K562 (cell line): ENCODE data around the gene GJA10. TPM values are rescaled to one million over a fixed set of nuclear protein-coding genes. Genes with fewer than 3 reads are reported as not detected.

ENCODE experiments used
- ATAC-seq: fragments of 200-7000 bp; cut with Tn5 transposase; 3 replicates; pipeline ENCODE4 v1.9.1; 2020; ENCODE audit warnings: moderate library complexity
- BruUV-seq: library from RNA; stranded (reverse); fragments of 400-500 nt; replicated peaks from 2 replicates; lab custom pipeline; 2021; lab: Mats Ljungman, UMichigan
- CTCF ChIA-PET: fragments of 300-600 bp; formaldehyde crosslinking; extraction: SDS; loops from one replicate; lab custom pipeline; 2021; ENCODE audit warnings: low intra/inter-chr PET ratio; lab: Yijun Ruan, JAX
- POLR2A ChIA-PET: fragments of 300-600, 350-650 bp; sonication (Branson Sonifier 250); formaldehyde crosslinking; extraction: SDS; loops from one replicate; lab custom pipeline; 2021; ENCODE audit warnings: antibody characterized with exemption, inconsistent platforms; lab: Yijun Ruan, JAX
- DNase-seq, 4 experiments: peaks; one replicate each; pipeline versions ENCODE4 v3.0.0 to v3.0.0-alpha.2; 2011 to 2018; ENCODE audit warnings: low spot score in 3 of 4, mixed read lengths in 3 of 4; ENCODE audit errors: extremely low read depth in 1 of 4
- FAIRE-seq: peaks from 2 replicates; lab custom pipeline; 2011; peaks lifted over from hg19 to GRCh38; lab: Jason Lieb, UNC
- H2AFZ ChIP-seq: 2 replicates; pipeline ENCODE4 v1.6.0; 2011; ENCODE audit warnings: low read depth, low read length, control low read depth, inconsistent platforms
- H3K27ac ChIP-seq: fragments of 200-600 bp; 3 replicates; pipeline ENCODE4 v1.8.0; 2011; ENCODE audit warnings: low read depth, mild to moderate bottlenecking, control low read depth, inconsistent platforms, low read length, moderate library complexity, mixed read lengths; ENCODE audit errors: extremely low read depth
- H3K27me3 ChIP-seq, 2 experiments: fragments of 300-600 bp in 1 of 2; 2 replicates in 1 of 2; 3 replicates in 1 of 2; pipeline versions ENCODE4 v1.6.0 to v1.8.0; 2011; ENCODE audit warnings: inconsistent platforms in 2 of 2, low read length in 2 of 2, mild to moderate bottlenecking in 1 of 2, mixed read lengths in 1 of 2, moderate library complexity in 1 of 2; ENCODE audit not compliant: control insufficient read depth in 2 of 2, insufficient read depth in 2 of 2
- H3K36me3 ChIP-seq: fragments of 300-600 bp; 3 replicates; pipeline ENCODE4 v1.8.0; 2011; ENCODE audit warnings: mild to moderate bottlenecking, low read length, inconsistent platforms; ENCODE audit not compliant: control insufficient read depth, insufficient read depth
- H3K4me1 ChIP-seq, 2 experiments: fragments of 200-600 bp in 1 of 2; replicated peaks in 1 of 2; 2 replicates in 1 of 2; 3 replicates in 1 of 2; pipeline versions ENCODE4 v1.5.1 to v1.8.0; 2011; ENCODE audit warnings: inconsistent platforms in 2 of 2, low read length in 2 of 2, mild to moderate bottlenecking in 1 of 2, mixed read lengths in 1 of 2, moderate library complexity in 1 of 2; ENCODE audit not compliant: control insufficient read depth in 2 of 2, insufficient read depth in 2 of 2
- H3K4me2 ChIP-seq: 2 replicates; pipeline ENCODE4 v1.6.1; 2011; ENCODE audit warnings: low read length, control low read depth, inconsistent platforms, mixed read lengths; ENCODE audit not compliant: insufficient read depth
- H3K4me3 ChIP-seq: fragments of 200-600 bp; sonication (generic), shearing (Covaris generic); 2 replicates; pipeline ENCODE4 v1.5.1; 2016; ENCODE audit warnings: control low read depth, inconsistent platforms
- H3K79me2 ChIP-seq: fragments of 200-600 bp; 3 replicates; pipeline ENCODE4 v1.8.0; 2011; ENCODE audit warnings: low read length, inconsistent platforms; ENCODE audit not compliant: control insufficient read depth, insufficient read depth
- H3K9ac ChIP-seq, 2 experiments: 2 replicates each; pipeline versions ENCODE4 v1.6.0 to v1.6.1; 2011; ENCODE audit warnings: low read depth in 2 of 2, low read length in 2 of 2, control low read depth in 1 of 2, inconsistent platforms in 1 of 2, mild to moderate bottlenecking in 1 of 2, mixed read lengths in 1 of 2; ENCODE audit not compliant: insufficient read depth in 1 of 2
- H3K9me1 ChIP-seq: one replicate; pipeline ENCODE4 v1.6.0; 2011; ENCODE audit warnings: inconsistent platforms, mild to moderate bottlenecking, low read length, moderate library complexity; ENCODE audit not compliant: control insufficient read depth, insufficient read depth
- H3K9me3 ChIP-seq: replicated peaks from 2 replicates; pipeline ENCODE4 v1.5.1; 2011; ENCODE audit warnings: low read depth, low read length, inconsistent platforms; ENCODE audit not compliant: control insufficient read depth, insufficient read depth
- H4K20me1 ChIP-seq: replicated peaks from 2 replicates; pipeline ENCODE4 v1.6.1; 2011; ENCODE audit warnings: low read length, inconsistent platforms, mixed read lengths; ENCODE audit not compliant: control insufficient read depth, insufficient read depth
- SPI1 ChIP-seq: IDR thresholded peaks from 2 replicates; pipeline ENCODE4 v1.6.1; 2011; ENCODE audit warnings: low read depth, low read length, control low read depth, borderline replicate concordance
- WGBS: fragments of 100-300 bp; shearing (Covaris generic); methylation state at CpG from one replicate; pipeline ENCODE4 v1.1.6; 2016; ENCODE audit warnings: low coverage, mixed read lengths; ENCODE audit not compliant: insufficient coverage; ENCODE audit errors: missing lambda C conversion rate; 5-methylcytosine and 5-hydroxymethylcytosine counted together
- in situ Hi-C: fragments of 300-500 bp; cut with MboI; formaldehyde crosslinking; loops from 4 replicates; pipeline ENCODE4 v1.15.0; 2018; ENCODE audit warnings: inconsistent platforms, mixed read lengths
- intact Hi-C: fragments of 100-400 bp; cut with micrococcal nuclease; formaldehyde crosslinking; loops from 2 replicates; pipeline ENCODE4 v1.14.2; 2022
- polyA plus RNA-seq, 8 experiments: library from polyadenylated mRNA; depleted of rRNA in 4 of 8; stranded (reverse) in 5 of 8; unstranded in 3 of 8; fragments of >200 nt; fragmentation: Nextera tagmentation in 2 of 8; fragmentation: Illumina TruSeq in 1 of 8; extraction: Ambion mirVana in 2 of 8; extraction: Trizol in 1 of 8; gene quantifications; 2 replicates each; pipeline versions ENCODE4 v1.2.1 to v1.2.3, GENCODE V29; 2011 to 2014; ENCODE audit warnings: inconsistent platforms in 1 of 8, missing spikeins in 1 of 8
- total RNA-seq, 7 experiments: library from RNA; depleted of rRNA in 6 of 7; stranded (reverse); fragments of >200 nt in 6 of 7; fragmentation: Illumina TruSeq in 2 of 7; extraction: Trizol in 2 of 7; gene quantifications; 2 replicates each; pipeline versions ENCODE4 v1.2.1 to v1.2.3, GENCODE V29; 2011 to 2021; ENCODE audit warnings: low replicate concordance in 1 of 7
- TF ChIP-seq, protein P1 (sequence below): fragments of 450-650 bp; IDR thresholded peaks from 2 replicates; pipeline ENCODE4 v1.6.1; 2018; ENCODE audit warnings: mild to moderate bottlenecking, low read depth; ENCODE audit not compliant: partially characterized antibody

Gene GJA10
- total and polyA plus RNA-seq, 9 of the 15 experiments (the other 6 are each of a cell fraction or from before 2014, with no cell fraction given): not detected

DNA sequence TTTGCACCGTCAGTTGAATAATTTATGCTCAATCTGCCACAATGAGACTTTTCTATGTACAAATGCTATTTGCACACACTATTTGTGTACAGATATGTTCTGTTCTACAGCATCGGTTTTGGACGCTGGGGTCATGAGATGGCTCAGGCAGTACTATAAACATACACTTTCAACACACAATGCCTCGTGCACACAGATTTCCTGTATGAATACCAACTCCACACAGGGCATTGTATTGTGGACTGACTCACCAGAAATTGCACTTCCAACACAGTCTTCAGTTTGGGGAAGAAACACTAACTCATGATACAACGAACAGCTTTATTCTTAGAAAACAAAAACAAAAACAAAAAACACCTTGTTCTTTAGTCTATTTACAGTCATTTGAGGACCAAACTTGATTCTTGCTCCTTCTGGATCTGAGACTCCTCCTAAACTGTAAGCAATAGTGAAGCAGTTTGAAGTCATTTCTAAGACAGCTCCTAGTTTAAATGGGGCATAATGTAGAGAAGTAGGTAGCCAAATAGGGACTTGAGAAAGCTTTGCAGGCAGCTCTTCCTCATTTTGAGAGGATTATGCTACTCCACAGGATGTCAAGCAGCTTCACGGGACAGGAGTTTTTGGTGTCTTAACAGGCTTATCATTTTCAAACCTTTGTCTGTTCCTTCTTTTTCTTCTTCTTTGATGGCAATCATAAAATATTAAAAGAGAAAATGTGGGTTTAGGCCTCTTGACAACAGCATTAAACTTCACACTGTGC, 33.7 kb downstream of the GJA10 start:
- Histone ChIP-seq H4K20me1 (no peaks in the 10 kb centered on the region), H3K9me3 (no peaks in the 10 kb centered on the region), H3K9ac (no peak overlapping the region), H3K79me2 (no peaks in the 10 kb centered on the region), H3K4me2 (no peak overlapping the region), H3K27me3 (peaks cover 23 to 25% of the 10 kb centered on the region in 2 experiments), H3K9me1 (no peaks in the 10 kb centered on the region), H3K36me3 (no peaks in the 10 kb centered on the region; the same call in 2 of the 3 replicates), H3K4me3 (no peak overlapping the region), H3K27ac (no peak overlapping the region), H3K4me1 (peaks cover 8 to 14% of the 10 kb centered on the region in 2 experiments; a peak in 3 of 5 replicates), H2AFZ (no peak overlapping the region)
- no peak for ATAC-seq
- BruUV-seq: no TSS peak
- POLR2A ChIA-PET: no interaction called here
- 12% methylated on average over 5 of the region's 6 CpGs for WGBS
- in situ Hi-C loops: no loop called here
- intact Hi-C loops: no loop called here
- CTCF ChIA-PET: no interaction called here
- no peak for FAIRE-seq
- TF ChIP-seq, protein P1, sequence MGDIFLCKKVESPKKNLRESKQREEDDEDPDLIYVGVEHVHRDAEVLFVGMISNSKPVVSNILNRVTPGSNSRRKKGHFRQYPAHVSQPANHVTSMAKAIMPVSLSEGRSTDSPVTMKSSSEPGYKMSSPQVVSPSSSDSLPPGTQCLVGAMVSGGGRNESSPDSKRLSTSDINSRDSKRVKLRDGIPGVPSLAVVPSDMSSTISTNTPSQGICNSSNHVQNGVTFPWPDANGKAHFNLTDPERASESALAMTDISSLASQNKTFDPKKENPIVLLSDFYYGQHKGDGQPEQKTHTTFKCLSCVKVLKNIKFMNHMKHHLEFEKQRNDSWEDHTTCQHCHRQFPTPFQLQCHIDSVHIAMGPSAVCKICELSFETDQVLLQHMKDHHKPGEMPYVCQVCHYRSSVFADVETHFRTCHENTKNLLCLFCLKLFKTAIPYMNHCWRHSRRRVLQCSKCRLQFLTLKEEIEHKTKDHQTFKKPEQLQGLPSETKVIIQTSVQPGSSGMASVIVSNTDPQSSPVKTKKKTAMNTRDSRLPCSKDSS: no peak
- TF ChIP-seq SPI1: peak; percentile 50; the same call in 1 of the 2 replicates
- DNase-seq: no peak
